HEK293T (cell line): ENCODE results near the gene EML3.

Experiments used
- ARNT ChIP-seq: fragments of 450-650 bp; IDR thresholded peaks from 2 replicates; pipeline ENCODE4 v1.6.1; 2017; ENCODE audit warnings: mild to moderate bottlenecking
- FOXM1 ChIP-seq: fragments of 450-650 bp; IDR thresholded peaks from 2 replicates; pipeline ENCODE4 v1.6.1; 2017; ENCODE audit warnings: mild to moderate bottlenecking, borderline replicate concordance
- HDGF ChIP-seq: fragments of 450-650 bp; IDR thresholded peaks from 2 replicates; pipeline ENCODE4 v1.6.1; 2017; ENCODE audit warnings: antibody characterized with exemption, borderline replicate concordance
- LEF1 ChIP-seq: fragments of 450-650 bp; IDR thresholded peaks from 2 replicates; pipeline ENCODE4 v1.6.1; 2017; ENCODE audit warnings: mild to moderate bottlenecking, borderline replicate concordance
- NFRKB ChIP-seq: fragments of 450-650 bp; IDR thresholded peaks from 2 replicates; pipeline ENCODE4 v1.6.1; 2016; ENCODE audit warnings: mild to moderate bottlenecking, moderate library complexity
- PKNOX1 ChIP-seq: fragments of 450-650 bp; IDR thresholded peaks from 2 replicates; pipeline ENCODE4 v1.6.1; 2016
- SP1 ChIP-seq: fragments of 450-650 bp; IDR thresholded peaks from 2 replicates; pipeline ENCODE4 v1.6.1; 2017
- SUZ12 ChIP-seq: fragments of 450-650 bp; IDR thresholded peaks from 2 replicates; pipeline ENCODE4 v1.6.1; 2016; ENCODE audit warnings: mild to moderate bottlenecking
- TARDBP ChIP-seq: fragments of 450-650 bp; IDR thresholded peaks from 2 replicates; pipeline ENCODE4 v1.6.1; 2016
- ZNF384 ChIP-seq: fragments of 450-650 bp; IDR thresholded peaks from 2 replicates; pipeline ENCODE4 v1.6.1; 2016

DNA sequence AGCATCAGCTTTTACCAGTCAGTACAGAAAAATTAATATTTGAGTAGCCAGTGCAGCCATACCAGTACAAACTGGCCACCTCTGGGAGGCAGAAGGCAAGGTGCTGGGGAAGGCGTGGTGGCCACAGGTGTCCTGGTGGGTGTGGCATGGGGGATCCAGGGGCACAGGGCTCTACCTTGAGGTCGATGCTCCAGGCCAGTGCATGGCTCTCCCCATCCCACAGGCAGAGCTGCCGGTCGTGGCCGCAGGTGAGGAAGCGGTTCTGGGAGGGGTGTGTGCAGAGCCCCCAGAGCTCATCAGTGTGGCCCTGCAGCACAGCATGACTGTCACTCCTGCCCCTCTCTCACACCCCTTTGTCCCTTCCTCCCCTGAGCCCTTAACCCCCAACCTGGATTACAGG is 7.1 kb downstream of the EML3 start:
- no peak for TF ChIP-seq FOXM1
- TF ChIP-seq LEF1: no peak
- TF ChIP-seq SUZ12: no peak
- no peak for TF ChIP-seq PKNOX1
- no peak for TF ChIP-seq NFRKB
- no peak for TF ChIP-seq HDGF
- TF ChIP-seq ZNF384: no peak
- TF ChIP-seq ARNT: no peak
- TF ChIP-seq TARDBP: no peak
- TF ChIP-seq SP1: no peak
